Parathyroid adenoma (tissue), 2 donors: ENCODE results near the gene HOXC13.

Experiments used
- H2AFZ ChIP-seq: fragments of 300-600 bp; sonication (generic); one replicate; pipeline ENCODE4 v1.7.0; 2017; ENCODE audit warnings: antibody characterized with exemption, mild to moderate bottlenecking
- H3K27ac ChIP-seq: fragments of 300-600 bp; sonication (generic); one replicate; pipeline ENCODE4 v1.7.0; 2017
- H3K27me3 ChIP-seq: fragments of 300-600 bp; sonication (generic); one replicate; pipeline ENCODE4 v1.7.0; 2017; ENCODE audit warnings: low read length; ENCODE audit not compliant: control insufficient read depth, insufficient read depth
- H3K36me3 ChIP-seq: fragments of 300-600 bp; sonication (generic); one replicate; pipeline ENCODE4 v1.7.0; 2017; ENCODE audit warnings: low read length; ENCODE audit not compliant: control insufficient read depth, insufficient read depth
- H3K4me1 ChIP-seq: fragments of 300-600 bp; sonication (generic); one replicate; pipeline ENCODE4 v1.7.0; 2017; ENCODE audit warnings: control low read depth
- H3K4me2 ChIP-seq: fragments of 300-600 bp; sonication (generic); one replicate; pipeline ENCODE4 v1.7.0; 2017; ENCODE audit warnings: low read length
- H3K4me3 ChIP-seq: fragments of 300-600 bp; sonication (generic); one replicate; pipeline ENCODE4 v1.7.0; 2017; ENCODE audit warnings: low read depth, low read length
- H3K79me2 ChIP-seq: fragments of 300-600 bp; sonication (generic); one replicate; pipeline ENCODE4 v1.7.0; 2017; ENCODE audit warnings: control low read depth
- H3K9ac ChIP-seq: fragments of 300-600 bp; sonication (generic); one replicate; pipeline ENCODE4 v1.7.0; 2017; ENCODE audit warnings: mild to moderate bottlenecking
- H3K9me3 ChIP-seq: fragments of 300-600 bp; sonication (generic); one replicate; pipeline ENCODE4 v1.7.0; 2017; ENCODE audit warnings: low read length; ENCODE audit not compliant: control insufficient read depth
- CTCF ChIP-seq: fragments of 300-600 bp; sonication (generic); IDR thresholded peaks from one replicate; pipeline ENCODE4 v1.7.0; 2017; ENCODE audit warnings: antibody characterized with exemption, mild to moderate bottlenecking
- donor health status: primary hyperparathyroidism.

HOXC13 gene

DNA sequence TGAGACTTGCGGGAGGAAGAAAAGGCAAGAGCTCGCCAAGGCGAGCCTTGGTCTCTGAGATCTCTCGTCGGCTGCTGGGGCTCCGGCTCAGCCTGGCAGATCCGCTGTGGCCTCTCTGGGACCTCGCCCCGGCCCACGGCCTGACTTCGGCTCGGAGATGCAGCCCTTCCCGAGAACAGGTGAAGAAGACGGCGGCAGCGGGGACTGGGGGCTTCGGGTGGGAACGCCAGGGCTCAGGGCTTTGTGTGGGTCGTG, 55.3 kb downstream of the HOXC13 start:
- TF ChIP-seq CTCF = no peak
- no peaks in the 10 kb centered on the region for H3K36me3 ChIP-seq
- no peaks in the 10 kb centered on the region for H3K4me1 ChIP-seq
- H3K9me3 ChIP-seq = no peaks in the 10 kb centered on the region
- no peak overlapping the region for H3K27ac ChIP-seq
- H3K4me2 ChIP-seq = no peak overlapping the region
- H3K27me3 ChIP-seq = peaks cover 46% of the 10 kb centered on the region
- H2AFZ ChIP-seq = no peak overlapping the region
- no peak overlapping the region for H3K9ac ChIP-seq
- H3K79me2 ChIP-seq = no peaks in the 10 kb centered on the region
- no peak overlapping the region for H3K4me3 ChIP-seq

GRCh38 chr12:53994264-53995001, 55.8 kb downstream of the HOXC13 start:
- H3K27me3 ChIP-seq = peaks cover 46% of the 10 kb centered on the region
- no peaks in the 10 kb centered on the region for H3K4me1 ChIP-seq
- TF ChIP-seq CTCF = no peak
- H3K9me3 ChIP-seq = no peaks in the 10 kb centered on the region
- no peaks in the 10 kb centered on the region for H3K79me2 ChIP-seq
- H3K27ac ChIP-seq = no peak overlapping the region
- no peaks in the 10 kb centered on the region for H3K36me3 ChIP-seq
- H3K4me3 ChIP-seq = no peak overlapping the region
- H3K4me2 ChIP-seq = peak overlapping the region; percentile 81
- H3K9ac ChIP-seq = no peak overlapping the region
- H2AFZ ChIP-seq = no peak overlapping the region

DNA sequence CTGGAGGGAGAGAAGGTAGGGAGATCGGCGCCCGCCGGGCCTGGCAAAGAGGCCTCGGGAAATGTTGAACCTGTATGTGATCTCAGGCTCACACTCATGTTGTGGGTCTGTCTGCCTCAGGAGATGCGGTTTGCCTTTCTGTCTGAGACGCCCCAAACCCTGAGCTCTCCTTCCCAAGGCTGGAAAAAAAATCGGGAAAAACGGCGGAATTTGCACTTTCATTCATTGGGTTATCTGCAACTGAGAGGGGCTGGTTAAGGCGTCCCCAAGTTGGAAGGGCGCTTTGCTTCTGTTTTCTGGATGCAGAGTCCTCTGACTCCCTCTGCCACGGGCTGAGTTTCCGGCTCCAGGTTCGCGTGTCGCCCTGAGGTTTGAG, 56.4 kb downstream of the HOXC13 start:
- Histone ChIP-seq H3K4me1 (no peaks in the 10 kb centered on the region), H3K27ac (no peak overlapping the region), H2AFZ (no peak overlapping the region), H3K27me3 (peaks cover 50% of the 10 kb centered on the region), H3K4me3 (no peak overlapping the region), H3K36me3 (no peaks in the 10 kb centered on the region), H3K4me2 (peak overlapping the region; percentile 81), H3K79me2 (no peaks in the 10 kb centered on the region), H3K9me3 (no peaks in the 10 kb centered on the region), H3K9ac (no peak overlapping the region)
- no peak for TF ChIP-seq CTCF

GRCh38 chr12:53995378-53996239, 57.0 kb downstream of the HOXC13 start:
- no peaks in the 10 kb centered on the region for H3K79me2 ChIP-seq
- H3K9ac ChIP-seq = no peak overlapping the region
- peak overlapping the region; percentile 48 for H2AFZ ChIP-seq
- no peak for TF ChIP-seq CTCF
- H3K9me3 ChIP-seq = no peaks in the 10 kb centered on the region
- H3K27me3 ChIP-seq = peaks cover 51% of the 10 kb centered on the region
- H3K27ac ChIP-seq = no peak overlapping the region
- peak overlapping the region; percentile 81 for H3K4me2 ChIP-seq
- H3K36me3 ChIP-seq = no peaks in the 10 kb centered on the region
- peak overlapping the region; percentile 60 for H3K4me3 ChIP-seq
- H3K4me1 ChIP-seq = no peaks in the 10 kb centered on the region
